A549 (cell line): ENCODE data around the gene MEX3C.

Experiments used
- EP300 ChIP-seq, 2 experiments: fragments of >200 bp; sonication (Bioruptor Twin); formaldehyde crosslinking; IDR thresholded peaks; 2 replicates in 1 of 2; 3 replicates in 1 of 2; pipeline ENCODE4 v1.6.1; 2016 to 2017
- ESRRA ChIP-seq: fragments of 150-350 bp; IDR thresholded peaks from 2 replicates; pipeline ENCODE4 v1.6.1; 2014; ENCODE audit warnings: mild to moderate bottlenecking, low read length, borderline replicate concordance
- FOSL2 ChIP-seq, 2 experiments: fragments of 450-650 bp in 1 of 2; fragments of >200 bp in 1 of 2; sonication (Bioruptor Twin) in 1 of 2; formaldehyde crosslinking; IDR thresholded peaks; 2 replicates each; pipeline versions ENCODE4 v1.5.0 to v1.6.1; 2016 to 2020; ENCODE audit warnings: mild to moderate bottlenecking in 1 of 2, moderate library complexity in 1 of 2
- HDAC2 ChIP-seq: fragments of 200-600 bp; sonication (generic); IDR thresholded peaks from 2 replicates; pipeline ENCODE4 v1.6.1; 2016
- KDM5A ChIP-seq: fragments of 200-600 bp; sonication (generic); IDR thresholded peaks from 2 replicates; pipeline ENCODE4 v1.6.1; 2016; ENCODE audit warnings: antibody characterized with exemption, mild to moderate bottlenecking
- MYC ChIP-seq: IDR thresholded peaks from 2 replicates; pipeline ENCODE4 v1.6.1; 2012; ENCODE audit warnings: mild to moderate bottlenecking, inconsistent platforms, low read length, improper control_type of control experiment, borderline replicate concordance
- NR3C1 ChIP-seq: fragments of >200 bp; sonication (Bioruptor Twin); formaldehyde crosslinking; IDR thresholded peaks from 3 replicates; pipeline ENCODE4 v1.6.1; 2017
- POLR2A ChIP-seq: IDR thresholded peaks from 2 replicates; pipeline ENCODE4 v1.6.1; 2012; ENCODE audit warnings: mild to moderate bottlenecking, low read length
- RAD21 ChIP-seq, 2 experiments: fragments of >200 bp in 1 of 2; sonication (Bioruptor Twin) in 1 of 2; formaldehyde crosslinking in 1 of 2; IDR thresholded peaks in 1 of 2; conservative IDR thresholded peaks in 1 of 2; 2 replicates in 1 of 2; 3 replicates in 1 of 2; pipeline ENCODE4 v1.6.1; 2012 to 2018; ENCODE audit warnings: inconsistent platforms in 1 of 2
- ZNF302 ChIP-seq: fragments of 250-450 bp; sonication (Bioruptor Pico); IDR thresholded peaks from 2 replicates; pipeline ENCODE4 v1.9.0; 2021; ENCODE audit warnings: inconsistent platforms, mild to moderate bottlenecking, moderate library complexity
- TF ChIP-seq, protein P1 (sequence below): fragments of 150-350 bp; IDR thresholded peaks from 2 replicates; pipeline ENCODE4 v1.6.1; 2014; ENCODE audit warnings: low read depth, mild to moderate bottlenecking, low read length
- TF ChIP-seq, protein P2 (sequence below): fragments of >200 bp; sonication (Bioruptor Twin); formaldehyde crosslinking; IDR thresholded peaks from 3 replicates; pipeline ENCODE4 v1.5.1; 2016
- TF ChIP-seq, protein P3 (sequence below): fragments of 200-600 bp; sonication (generic); IDR thresholded peaks from 2 replicates; pipeline ENCODE4 v1.6.1; 2016; ENCODE audit warnings: antibody characterized with exemption, mild to moderate bottlenecking, moderate library complexity

DNA sequence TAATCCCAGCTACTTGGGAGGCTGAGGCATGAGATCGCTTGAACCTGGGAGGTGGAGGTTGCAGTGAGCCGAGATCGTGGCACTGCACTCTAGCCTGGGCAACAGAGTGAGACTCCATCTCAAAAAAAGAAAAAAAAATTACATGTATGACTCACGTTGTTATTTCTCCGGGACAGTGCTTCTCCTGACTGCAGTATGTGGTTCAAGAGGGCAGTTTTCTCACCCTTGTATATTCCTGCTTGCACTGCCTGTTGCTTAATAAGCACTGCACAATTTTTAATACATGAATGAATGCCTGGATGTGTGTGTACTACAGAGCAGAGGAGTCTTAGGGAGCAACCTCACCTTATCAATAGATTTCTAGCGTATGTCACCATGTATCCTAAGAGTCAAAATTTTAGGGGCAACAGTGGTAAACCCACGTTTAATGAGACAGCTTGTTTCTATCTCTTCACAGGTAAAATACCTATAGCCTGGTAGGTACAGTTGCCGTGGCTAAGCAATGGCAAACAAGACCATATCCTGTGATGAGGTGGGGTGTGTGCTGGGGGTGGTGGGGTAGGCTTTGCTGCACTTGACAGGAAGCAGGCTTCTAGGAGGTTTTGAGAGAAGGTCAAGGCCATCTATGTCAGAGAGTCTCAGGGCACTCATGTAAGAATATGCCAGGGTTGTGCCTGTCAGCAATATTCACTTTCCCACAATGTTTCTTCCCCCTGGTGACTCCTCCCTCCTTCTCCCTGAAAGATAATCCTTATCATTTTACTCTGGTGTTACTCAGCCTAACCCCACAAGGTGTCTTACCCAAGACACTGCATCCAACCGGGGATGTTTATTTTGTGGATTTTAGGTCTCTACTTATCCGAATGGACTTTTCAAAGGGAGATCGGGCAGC is 36.9 kb upstream of the MEX3C start:
- TF ChIP-seq MYC (no peak), KDM5A (no peak), EP300 (IDR thresholded peaks at IDR 0.05) (no peak), RAD21 (conservative IDR thresholded peaks at IDR 0.05 in 1 of 2, IDR thresholded peaks at IDR 0.05 in 1 of 2) (no peak), FOSL2 (IDR thresholded peaks at IDR 0.05) (no peak), FOSL2 (CRISPR knock-in tag; IDR thresholded peaks at IDR 0.05) (no peak), POLR2A (no peak), ZNF302 (CRISPR knock-in tag) (no peak), HDAC2 (no peak), ESRRA (no peak), NR3C1 (no peak)
- TF ChIP-seq, protein P1, sequence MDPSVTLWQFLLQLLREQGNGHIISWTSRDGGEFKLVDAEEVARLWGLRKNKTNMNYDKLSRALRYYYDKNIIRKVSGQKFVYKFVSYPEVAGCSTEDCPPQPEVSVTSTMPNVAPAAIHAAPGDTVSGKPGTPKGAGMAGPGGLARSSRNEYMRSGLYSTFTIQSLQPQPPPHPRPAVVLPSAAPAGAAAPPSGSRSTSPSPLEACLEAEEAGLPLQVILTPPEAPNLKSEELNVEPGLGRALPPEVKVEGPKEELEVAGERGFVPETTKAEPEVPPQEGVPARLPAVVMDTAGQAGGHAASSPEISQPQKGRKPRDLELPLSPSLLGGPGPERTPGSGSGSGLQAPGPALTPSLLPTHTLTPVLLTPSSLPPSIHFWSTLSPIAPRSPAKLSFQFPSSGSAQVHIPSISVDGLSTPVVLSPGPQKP: no peak
- TF ChIP-seq, protein P2, sequence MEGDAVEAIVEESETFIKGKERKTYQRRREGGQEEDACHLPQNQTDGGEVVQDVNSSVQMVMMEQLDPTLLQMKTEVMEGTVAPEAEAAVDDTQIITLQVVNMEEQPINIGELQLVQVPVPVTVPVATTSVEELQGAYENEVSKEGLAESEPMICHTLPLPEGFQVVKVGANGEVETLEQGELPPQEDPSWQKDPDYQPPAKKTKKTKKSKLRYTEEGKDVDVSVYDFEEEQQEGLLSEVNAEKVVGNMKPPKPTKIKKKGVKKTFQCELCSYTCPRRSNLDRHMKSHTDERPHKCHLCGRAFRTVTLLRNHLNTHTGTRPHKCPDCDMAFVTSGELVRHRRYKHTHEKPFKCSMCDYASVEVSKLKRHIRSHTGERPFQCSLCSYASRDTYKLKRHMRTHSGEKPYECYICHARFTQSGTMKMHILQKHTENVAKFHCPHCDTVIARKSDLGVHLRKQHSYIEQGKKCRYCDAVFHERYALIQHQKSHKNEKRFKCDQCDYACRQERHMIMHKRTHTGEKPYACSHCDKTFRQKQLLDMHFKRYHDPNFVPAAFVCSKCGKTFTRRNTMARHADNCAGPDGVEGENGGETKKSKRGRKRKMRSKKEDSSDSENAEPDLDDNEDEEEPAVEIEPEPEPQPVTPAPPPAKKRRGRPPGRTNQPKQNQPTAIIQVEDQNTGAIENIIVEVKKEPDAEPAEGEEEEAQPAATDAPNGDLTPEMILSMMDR: no peak
- TF ChIP-seq, protein P3, sequence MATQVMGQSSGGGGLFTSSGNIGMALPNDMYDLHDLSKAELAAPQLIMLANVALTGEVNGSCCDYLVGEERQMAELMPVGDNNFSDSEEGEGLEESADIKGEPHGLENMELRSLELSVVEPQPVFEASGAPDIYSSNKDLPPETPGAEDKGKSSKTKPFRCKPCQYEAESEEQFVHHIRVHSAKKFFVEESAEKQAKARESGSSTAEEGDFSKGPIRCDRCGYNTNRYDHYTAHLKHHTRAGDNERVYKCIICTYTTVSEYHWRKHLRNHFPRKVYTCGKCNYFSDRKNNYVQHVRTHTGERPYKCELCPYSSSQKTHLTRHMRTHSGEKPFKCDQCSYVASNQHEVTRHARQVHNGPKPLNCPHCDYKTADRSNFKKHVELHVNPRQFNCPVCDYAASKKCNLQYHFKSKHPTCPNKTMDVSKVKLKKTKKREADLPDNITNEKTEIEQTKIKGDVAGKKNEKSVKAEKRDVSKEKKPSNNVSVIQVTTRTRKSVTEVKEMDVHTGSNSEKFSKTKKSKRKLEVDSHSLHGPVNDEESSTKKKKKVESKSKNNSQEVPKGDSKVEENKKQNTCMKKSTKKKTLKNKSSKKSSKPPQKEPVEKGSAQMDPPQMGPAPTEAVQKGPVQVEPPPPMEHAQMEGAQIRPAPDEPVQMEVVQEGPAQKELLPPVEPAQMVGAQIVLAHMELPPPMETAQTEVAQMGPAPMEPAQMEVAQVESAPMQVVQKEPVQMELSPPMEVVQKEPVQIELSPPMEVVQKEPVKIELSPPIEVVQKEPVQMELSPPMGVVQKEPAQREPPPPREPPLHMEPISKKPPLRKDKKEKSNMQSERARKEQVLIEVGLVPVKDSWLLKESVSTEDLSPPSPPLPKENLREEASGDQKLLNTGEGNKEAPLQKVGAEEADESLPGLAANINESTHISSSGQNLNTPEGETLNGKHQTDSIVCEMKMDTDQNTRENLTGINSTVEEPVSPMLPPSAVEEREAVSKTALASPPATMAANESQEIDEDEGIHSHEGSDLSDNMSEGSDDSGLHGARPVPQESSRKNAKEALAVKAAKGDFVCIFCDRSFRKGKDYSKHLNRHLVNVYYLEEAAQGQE: no peak
